NB4 (cell line): ENCODE measurements around the gene PLCE1.

Experiments used
- CTCF ChIP-seq: IDR thresholded peaks from one replicate; pipeline ENCODE4 v1.5.1; 2012; ENCODE audit warnings: low read depth, low read length
- POLR2A ChIP-seq: IDR thresholded peaks from 2 replicates; pipeline ENCODE4 v1.6.1; 2011; ENCODE audit warnings: mild to moderate bottlenecking; ENCODE audit not compliant: insufficient read length; ENCODE audit errors: extremely low read depth

GRCh38 chr10:94025806-94026205 lies 32.1 kb downstream of the PLCE1 start:
- no peak for TF ChIP-seq CTCF
- TF ChIP-seq POLR2A: no peak
